IPS-11a (cell line): ENCODE results near the gene FEV.
"Not testable (repeated sequence)": the region's sequence is repeated elsewhere in the genome, so short reads cannot be mapped to it uniquely, and the experiment has no call there.

Source experiments
- H3K4me3 ChIP-seq: one replicate; pipeline ENCODE4 v1.5.1; 2013; ENCODE audit warnings: low read depth, low read length, control low read depth

The FEV gene

DNA sequence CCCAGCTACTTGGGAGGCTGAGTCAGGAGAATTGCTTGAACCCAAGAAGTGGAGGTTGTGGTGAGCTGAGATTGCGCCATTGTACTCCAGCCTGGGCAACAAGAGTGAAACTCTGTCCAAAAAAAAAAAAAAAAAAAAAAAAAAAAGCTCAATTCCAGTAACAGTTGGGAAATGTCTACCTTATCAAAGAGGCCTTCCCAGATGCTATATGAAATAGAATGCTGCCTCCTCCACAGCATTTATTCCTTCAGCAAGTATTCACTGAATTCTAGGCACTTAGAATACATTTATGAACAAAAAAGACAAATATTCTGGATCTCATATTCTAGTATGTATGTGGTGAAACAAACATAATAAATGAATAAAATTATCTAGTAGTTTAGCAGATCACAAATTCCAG lies 38.4 kb downstream of the FEV start:
- H3K4me3 ChIP-seq, result no peak overlapping the region

DNA sequence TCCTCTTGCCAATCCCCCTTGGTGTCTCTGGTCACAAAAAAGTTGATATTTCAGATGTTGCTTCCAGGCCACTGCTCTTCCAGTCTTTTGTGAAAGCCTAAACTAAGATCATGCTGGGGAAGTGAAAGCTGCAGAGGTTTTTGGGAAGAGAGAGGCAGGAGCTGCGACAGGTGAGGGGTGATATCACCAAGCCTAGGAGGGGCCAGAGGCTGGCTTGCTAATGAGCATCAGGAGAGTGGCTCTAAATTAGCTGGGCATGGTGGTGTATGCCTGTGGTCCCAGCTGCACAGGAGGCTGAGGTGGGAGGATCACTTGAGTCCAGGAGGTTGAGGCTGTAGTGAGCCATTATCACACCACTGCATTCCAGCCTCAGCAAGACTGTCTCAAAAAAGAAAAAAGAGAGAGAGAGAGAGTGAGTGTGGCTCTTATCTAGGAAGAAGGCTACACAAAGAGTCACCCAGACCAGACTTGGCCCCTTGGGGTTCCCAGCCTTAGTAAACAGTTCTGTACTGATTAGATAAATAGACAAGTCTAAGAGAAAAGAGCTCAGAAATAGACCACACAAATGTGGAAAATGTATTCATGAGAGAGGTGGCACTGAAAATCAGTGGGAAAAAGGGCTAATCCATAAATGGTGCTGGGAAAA lies 40.1 kb downstream of the FEV start:
- H3K4me3 ChIP-seq, result no peak overlapping the region

DNA sequence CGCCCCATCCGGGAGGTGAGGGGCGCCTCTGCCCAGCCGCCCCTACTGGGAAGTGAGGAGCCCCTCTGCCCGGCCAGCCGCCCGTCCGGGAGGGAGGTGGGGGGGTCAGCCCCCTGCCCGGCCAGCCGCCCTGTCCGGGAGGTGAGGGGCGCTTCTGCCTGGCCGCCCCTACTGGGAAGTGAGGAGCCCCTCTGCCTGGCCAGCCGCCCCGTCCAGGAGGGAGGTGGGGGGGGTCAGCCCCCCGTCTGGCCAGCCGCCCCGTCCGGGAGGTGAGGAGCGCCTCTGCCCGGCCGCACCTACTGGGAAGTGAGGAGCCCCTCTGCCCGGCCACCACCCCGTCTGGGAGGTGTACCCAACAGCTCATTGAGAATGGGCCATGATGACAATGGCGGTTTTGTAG lies 53.2 kb downstream of the FEV start:
- not testable (repeated sequence) for H3K4me3 ChIP-seq
